WTC11 (cell line): ENCODE data around the gene FBXO42. TPM values are rescaled to one million over a fixed set of nuclear protein-coding genes. Genes with fewer than 3 reads are reported as not detected.

Source experiments
- ATAC-seq: fragments of 200-7000 bp; cut with Tn5 transposase; 2 replicates; pipeline ENCODE4 v1.10.0; 2021; ENCODE audit warnings: mild to moderate bottlenecking, moderate library complexity
- CTCF ChIA-PET: fragments of 300-600 bp; sonication (Branson Sonifier 250); formaldehyde crosslinking; loops from one replicate; lab custom pipeline; 2021; ENCODE audit warnings: antibody characterized with exemption; lab: Charles Lee
- POLR2A ChIA-PET: fragments of 350-600 bp; sonication (Branson Sonifier 250); formaldehyde crosslinking; loops from one replicate; lab custom pipeline; 2021; ENCODE audit warnings: antibody characterized with exemption; lab: Charles Lee
- DNase-seq: peaks from one replicate; pipeline ENCODE4 v3.0.0; 2021; ENCODE audit warnings: low spot score
- H3K27ac Mint-ChIP-seq: 2 replicates; pipeline ENCODE4 v1.8.0; 2021; ENCODE audit warnings: mixed read lengths
- H3K27me3 Mint-ChIP-seq: 2 replicates; pipeline ENCODE4 v1.8.0; 2021; ENCODE audit warnings: low read depth, mild to moderate bottlenecking, moderate library complexity, mixed read lengths
- H3K36me3 Mint-ChIP-seq: 2 replicates; pipeline ENCODE4 v1.8.0; 2021; ENCODE audit warnings: mixed read lengths
- H3K4me1 Mint-ChIP-seq: 2 replicates; pipeline ENCODE4 v1.8.0; 2022; ENCODE audit warnings: mixed read lengths
- H3K4me3 Mint-ChIP-seq: 2 replicates; pipeline ENCODE4 v1.8.0; 2021; ENCODE audit warnings: mild to moderate bottlenecking, moderate library complexity, mixed read lengths
- H3K9me3 Mint-ChIP-seq: 2 replicates; pipeline ENCODE4 v1.8.0; 2021; ENCODE audit warnings: mixed read lengths
- ATF1 ChIP-seq: sonication (generic); formaldehyde crosslinking; IDR thresholded peaks from 2 replicates; pipeline ENCODE4 v1.8.1; 2023; ENCODE audit warnings: mild to moderate bottlenecking, moderate library complexity, missing genetic modification reagents
- CREM ChIP-seq: sonication (generic); formaldehyde crosslinking; IDR thresholded peaks from 2 replicates; pipeline ENCODE4 v1.8.1; 2022; ENCODE audit warnings: mild to moderate bottlenecking, missing genetic modification reagents, moderate library complexity
- ESRRA ChIP-seq: sonication (generic); formaldehyde crosslinking; IDR thresholded peaks from 2 replicates; pipeline ENCODE4 v1.8.1; 2022; ENCODE audit warnings: mild to moderate bottlenecking, missing genetic modification reagents, borderline replicate concordance
- MXD4 ChIP-seq: fragments of 250-450 bp; sonication (Bioruptor Pico); IDR thresholded peaks from 2 replicates; pipeline ENCODE4 v1.8.0; 2021; ENCODE audit warnings: mild to moderate bottlenecking, moderate library complexity, borderline replicate concordance
- OVOL2 ChIP-seq: fragments of 250-450 bp; sonication (Bioruptor Pico); IDR thresholded peaks from 2 replicates; pipeline ENCODE4 v1.9.0; 2021; ENCODE audit warnings: mild to moderate bottlenecking, borderline replicate concordance
- SMAD3 ChIP-seq: sonication (generic); formaldehyde crosslinking; IDR thresholded peaks from 2 replicates; pipeline ENCODE4 v1.8.0; 2022; ENCODE audit warnings: missing genetic modification reagents, mild to moderate bottlenecking, borderline replicate concordance
- SP1 ChIP-seq: sonication (generic); formaldehyde crosslinking; conservative IDR thresholded peaks from 2 replicates; pipeline ENCODE4 v1.8.1; 2022; ENCODE audit warnings: missing genetic modification reagents
- ZNF121 ChIP-seq: sonication (generic); formaldehyde crosslinking; IDR thresholded peaks from 2 replicates; pipeline ENCODE4 v1.8.0; 2023; ENCODE audit warnings: missing genetic modification reagents
- ZNF263 ChIP-seq: sonication (generic); formaldehyde crosslinking; IDR thresholded peaks from 2 replicates; pipeline ENCODE4 v1.8.1; 2022; ENCODE audit warnings: low read depth, mild to moderate bottlenecking, moderate library complexity, missing genetic modification reagents
- ZNF317 ChIP-seq: sonication (generic); formaldehyde crosslinking; IDR thresholded peaks from 2 replicates; pipeline ENCODE4 v1.8.1; 2023; ENCODE audit warnings: low read depth, mild to moderate bottlenecking, moderate library complexity, missing genetic modification reagents, borderline replicate concordance
- total RNA-seq: library from RNA; stranded (reverse); gene quantifications from 3 replicates; pipeline ENCODE4 v1.2.3, GENCODE V29; 2021
- TF ChIP-seq, protein P1 (sequence below): fragments of 200-600 bp; IDR thresholded peaks from 2 replicates; pipeline ENCODE4 v1.8.0; 2022; ENCODE audit warnings: antibody characterized with exemption
- TF ChIP-seq, protein P2 (sequence below): fragments of 250-450 bp; sonication (Bioruptor Pico); IDR thresholded peaks from 2 replicates; pipeline ENCODE4 v1.9.0; 2021; ENCODE audit warnings: mild to moderate bottlenecking
- TF ChIP-seq, protein P3 (sequence below): sonication (generic); formaldehyde crosslinking; IDR thresholded peaks from 2 replicates; pipeline ENCODE4 v1.8.1; 2022; ENCODE audit warnings: mild to moderate bottlenecking, missing genetic modification reagents, moderate library complexity, borderline replicate concordance
- TF ChIP-seq, protein P4 (sequence below): fragments of 250-450 bp; sonication (Bioruptor Pico); IDR thresholded peaks from 2 replicates; pipeline ENCODE4 v2.1.2; 2022; ENCODE audit warnings: mild to moderate bottlenecking, moderate library complexity
- TF ChIP-seq, protein P5 (sequence below): sonication (generic); formaldehyde crosslinking; IDR thresholded peaks from 2 replicates; pipeline ENCODE4 v1.8.0; 2023; ENCODE audit warnings: missing genetic modification reagents, mild to moderate bottlenecking, borderline replicate concordance

Gene FBXO42
- total RNA-seq, 1 experiment from 2014 or later, result 17.5 TPM

- TF ChIP-seq, protein P1, sequence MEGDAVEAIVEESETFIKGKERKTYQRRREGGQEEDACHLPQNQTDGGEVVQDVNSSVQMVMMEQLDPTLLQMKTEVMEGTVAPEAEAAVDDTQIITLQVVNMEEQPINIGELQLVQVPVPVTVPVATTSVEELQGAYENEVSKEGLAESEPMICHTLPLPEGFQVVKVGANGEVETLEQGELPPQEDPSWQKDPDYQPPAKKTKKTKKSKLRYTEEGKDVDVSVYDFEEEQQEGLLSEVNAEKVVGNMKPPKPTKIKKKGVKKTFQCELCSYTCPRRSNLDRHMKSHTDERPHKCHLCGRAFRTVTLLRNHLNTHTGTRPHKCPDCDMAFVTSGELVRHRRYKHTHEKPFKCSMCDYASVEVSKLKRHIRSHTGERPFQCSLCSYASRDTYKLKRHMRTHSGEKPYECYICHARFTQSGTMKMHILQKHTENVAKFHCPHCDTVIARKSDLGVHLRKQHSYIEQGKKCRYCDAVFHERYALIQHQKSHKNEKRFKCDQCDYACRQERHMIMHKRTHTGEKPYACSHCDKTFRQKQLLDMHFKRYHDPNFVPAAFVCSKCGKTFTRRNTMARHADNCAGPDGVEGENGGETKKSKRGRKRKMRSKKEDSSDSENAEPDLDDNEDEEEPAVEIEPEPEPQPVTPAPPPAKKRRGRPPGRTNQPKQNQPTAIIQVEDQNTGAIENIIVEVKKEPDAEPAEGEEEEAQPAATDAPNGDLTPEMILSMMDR, result no peak
- TF ChIP-seq OVOL2, result no peak
- TF ChIP-seq, protein P2, sequence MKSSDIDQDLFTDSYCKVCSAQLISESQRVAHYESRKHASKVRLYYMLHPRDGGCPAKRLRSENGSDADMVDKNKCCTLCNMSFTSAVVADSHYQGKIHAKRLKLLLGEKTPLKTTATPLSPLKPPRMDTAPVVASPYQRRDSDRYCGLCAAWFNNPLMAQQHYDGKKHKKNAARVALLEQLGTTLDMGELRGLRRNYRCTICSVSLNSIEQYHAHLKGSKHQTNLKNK (CRISPR knock-in tag), result no peak
- TF ChIP-seq ZNF263 (CRISPR knock-in tag), result no peak
- TF ChIP-seq MXD4 (CRISPR knock-in tag), result no peak
- TF ChIP-seq ZNF317, result no peak
- TF ChIP-seq ESRRA (CRISPR knock-in tag), result no peak
- TF ChIP-seq, all 79 proteins: peak for 0
These were observed 13.3 kb downstream of the FBXO42 start (continued) for GRCh38 chr1:16338961-16339360.

DNA sequence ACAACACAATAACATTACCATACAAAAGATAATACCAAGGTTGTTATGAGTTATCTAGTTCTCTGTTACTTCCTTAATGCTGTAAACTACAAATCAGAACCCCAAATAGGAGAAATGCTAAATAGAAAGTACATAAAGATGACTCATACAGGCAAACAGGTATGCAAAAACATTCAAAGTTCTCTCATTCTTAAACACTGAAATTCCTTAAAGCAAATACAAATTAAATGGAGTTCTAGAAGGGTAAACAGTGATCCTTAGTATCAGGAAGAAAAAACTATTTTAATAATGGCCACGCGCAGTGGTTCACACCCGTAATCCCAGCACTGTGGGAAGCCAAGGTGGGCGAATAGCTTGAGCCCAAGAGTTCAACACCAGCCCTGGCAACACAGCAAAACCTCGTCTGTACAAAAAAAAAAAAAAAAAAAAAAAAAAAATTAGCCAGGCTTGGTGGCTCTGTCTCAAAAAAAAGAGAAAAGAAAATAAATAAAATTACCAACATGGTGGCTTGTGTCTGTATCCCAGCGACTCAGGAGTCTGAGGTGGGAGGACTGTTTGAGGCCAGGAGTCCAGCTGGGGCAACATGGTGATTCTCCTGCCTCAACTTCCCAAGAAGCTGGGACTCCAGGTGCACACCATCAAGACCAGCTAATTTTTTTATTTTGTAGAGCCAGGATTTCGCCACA, 17.5 kb downstream of the FBXO42 start:
- DNase-seq (no peak), ATAC-seq (no peak)
- Mint-ChIP-seq H3K4me3 (no peak overlapping the region), H3K36me3 (no peaks in the 10 kb centered on the region), H3K27me3 (no peaks in the 10 kb centered on the region), H3K9me3 (peaks cover 4% of the 10 kb centered on the region), H3K27ac (0 out of 2 replicates have a peak overlapping the region, but pooled peaks have one; percentile 44), H3K4me1 (peaks cover 6% of the 10 kb centered on the region)
- POLR2A ChIA-PET, result interaction anchor here (0.6 kb wide), 1 partner anchor 18 kb away, joined by 3 read pairs; no protein-coding TSS in a partner anchor
- CTCF ChIA-PET, result no interaction called here
- TF ChIP-seq, protein P3, sequence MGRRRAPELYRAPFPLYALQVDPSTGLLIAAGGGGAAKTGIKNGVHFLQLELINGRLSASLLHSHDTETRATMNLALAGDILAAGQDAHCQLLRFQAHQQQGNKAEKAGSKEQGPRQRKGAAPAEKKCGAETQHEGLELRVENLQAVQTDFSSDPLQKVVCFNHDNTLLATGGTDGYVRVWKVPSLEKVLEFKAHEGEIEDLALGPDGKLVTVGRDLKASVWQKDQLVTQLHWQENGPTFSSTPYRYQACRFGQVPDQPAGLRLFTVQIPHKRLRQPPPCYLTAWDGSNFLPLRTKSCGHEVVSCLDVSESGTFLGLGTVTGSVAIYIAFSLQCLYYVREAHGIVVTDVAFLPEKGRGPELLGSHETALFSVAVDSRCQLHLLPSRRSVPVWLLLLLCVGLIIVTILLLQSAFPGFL (CRISPR knock-in tag), result no peak
- TF ChIP-seq ATF1 (CRISPR knock-in tag) (no peak), SP1 (CRISPR knock-in tag) (no peak), CREM (no peak), SMAD3 (no peak), ZNF121 (no peak)
- TF ChIP-seq, protein P4, sequence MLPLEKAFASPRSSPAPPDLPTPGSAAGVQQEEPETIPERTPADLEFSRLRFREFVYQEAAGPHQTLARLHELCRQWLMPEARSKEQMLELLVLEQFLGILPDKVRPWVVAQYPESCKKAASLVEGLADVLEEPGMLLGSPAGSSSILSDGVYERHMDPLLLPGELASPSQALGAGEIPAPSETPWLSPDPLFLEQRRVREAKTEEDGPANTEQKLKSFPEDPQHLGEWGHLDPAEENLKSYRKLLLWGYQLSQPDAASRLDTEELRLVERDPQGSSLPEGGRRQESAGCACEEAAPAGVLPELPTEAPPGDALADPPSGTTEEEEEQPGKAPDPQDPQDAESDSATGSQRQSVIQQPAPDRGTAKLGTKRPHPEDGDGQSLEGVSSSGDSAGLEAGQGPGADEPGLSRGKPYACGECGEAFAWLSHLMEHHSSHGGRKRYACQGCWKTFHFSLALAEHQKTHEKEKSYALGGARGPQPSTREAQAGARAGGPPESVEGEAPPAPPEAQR (CRISPR knock-in tag), result no peak
- TF ChIP-seq, protein P5, sequence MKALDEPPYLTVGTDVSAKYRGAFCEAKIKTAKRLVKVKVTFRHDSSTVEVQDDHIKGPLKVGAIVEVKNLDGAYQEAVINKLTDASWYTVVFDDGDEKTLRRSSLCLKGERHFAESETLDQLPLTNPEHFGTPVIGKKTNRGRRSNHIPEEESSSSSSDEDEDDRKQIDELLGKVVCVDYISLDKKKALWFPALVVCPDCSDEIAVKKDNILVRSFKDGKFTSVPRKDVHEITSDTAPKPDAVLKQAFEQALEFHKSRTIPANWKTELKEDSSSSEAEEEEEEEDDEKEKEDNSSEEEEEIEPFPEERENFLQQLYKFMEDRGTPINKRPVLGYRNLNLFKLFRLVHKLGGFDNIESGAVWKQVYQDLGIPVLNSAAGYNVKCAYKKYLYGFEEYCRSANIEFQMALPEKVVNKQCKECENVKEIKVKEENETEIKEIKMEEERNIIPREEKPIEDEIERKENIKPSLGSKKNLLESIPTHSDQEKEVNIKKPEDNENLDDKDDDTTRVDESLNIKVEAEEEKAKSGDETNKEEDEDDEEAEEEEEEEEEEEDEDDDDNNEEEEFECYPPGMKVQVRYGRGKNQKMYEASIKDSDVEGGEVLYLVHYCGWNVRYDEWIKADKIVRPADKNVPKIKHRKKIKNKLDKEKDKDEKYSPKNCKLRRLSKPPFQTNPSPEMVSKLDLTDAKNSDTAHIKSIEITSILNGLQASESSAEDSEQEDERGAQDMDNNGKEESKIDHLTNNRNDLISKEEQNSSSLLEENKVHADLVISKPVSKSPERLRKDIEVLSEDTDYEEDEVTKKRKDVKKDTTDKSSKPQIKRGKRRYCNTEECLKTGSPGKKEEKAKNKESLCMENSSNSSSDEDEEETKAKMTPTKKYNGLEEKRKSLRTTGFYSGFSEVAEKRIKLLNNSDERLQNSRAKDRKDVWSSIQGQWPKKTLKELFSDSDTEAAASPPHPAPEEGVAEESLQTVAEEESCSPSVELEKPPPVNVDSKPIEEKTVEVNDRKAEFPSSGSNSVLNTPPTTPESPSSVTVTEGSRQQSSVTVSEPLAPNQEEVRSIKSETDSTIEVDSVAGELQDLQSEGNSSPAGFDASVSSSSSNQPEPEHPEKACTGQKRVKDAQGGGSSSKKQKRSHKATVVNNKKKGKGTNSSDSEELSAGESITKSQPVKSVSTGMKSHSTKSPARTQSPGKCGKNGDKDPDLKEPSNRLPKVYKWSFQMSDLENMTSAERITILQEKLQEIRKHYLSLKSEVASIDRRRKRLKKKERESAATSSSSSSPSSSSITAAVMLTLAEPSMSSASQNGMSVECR (CRISPR knock-in tag), result no peak
